ACC112 (cell line): Measurements from ENCODE around the gene CAMSAP3.
A peak's percentile ranks its signal among the peaks of the same experiment; 100 is the strongest.

Experiments used
- H2AFZ ChIP-seq: fragments of 200-600 bp; sonication (generic); one replicate; pipeline ENCODE4 v1.6.0; 2017; ENCODE audit warnings: antibody characterized with exemption, low read length; ENCODE audit not compliant: unreplicated experiment
- H3K27ac ChIP-seq: fragments of 200-600 bp; sonication (generic); 2 replicates; pipeline ENCODE4 v1.5.1; 2014; ENCODE audit warnings: low read depth, mild to moderate bottlenecking, antibody characterized with exemption, low read length, moderate library complexity
- H3K27me3 ChIP-seq: fragments of 200-600 bp; sonication (generic); 2 replicates; pipeline ENCODE4 v1.6.1; 2014; ENCODE audit warnings: mild to moderate bottlenecking, antibody characterized with exemption, low read length, moderate library complexity, mixed read lengths; ENCODE audit not compliant: insufficient read depth
- H3K36me3 ChIP-seq: fragments of 200-600 bp; sonication (generic); 2 replicates; pipeline ENCODE4 v1.6.1; 2016; ENCODE audit warnings: mild to moderate bottlenecking, antibody characterized with exemption, low read length, moderate library complexity, mixed read lengths; ENCODE audit not compliant: insufficient read depth
- H3K4me1 ChIP-seq: fragments of 200-600 bp; sonication (generic); one replicate; pipeline ENCODE4 v1.6.1; 2016; ENCODE audit warnings: low read length, mixed read lengths; ENCODE audit not compliant: insufficient read depth, unreplicated experiment, control insufficient read depth
- H3K4me3 ChIP-seq: fragments of 200-600 bp; sonication (generic); 2 replicates; pipeline ENCODE4 v1.5.1; 2014; ENCODE audit warnings: mild to moderate bottlenecking, low read depth, low read length
- H3K79me2 ChIP-seq: fragments of 200-600 bp; sonication (generic); one replicate; pipeline ENCODE4 v1.6.0; 2016; ENCODE audit warnings: low read length; ENCODE audit not compliant: control insufficient read depth, unreplicated experiment, insufficient read depth

The CAMSAP3 gene

GRCh38 chr19:7652061-7652641 lies 56.5 kb downstream of the CAMSAP3 start:
- no peaks in the 10 kb centered on the region for H3K27me3 ChIP-seq
- H3K79me2 ChIP-seq = no peaks in the 10 kb centered on the region
- peak overlapping the region; percentile 60 for H3K4me3 ChIP-seq
- H3K36me3 ChIP-seq = no peaks in the 10 kb centered on the region
- no peaks in the 10 kb centered on the region for H3K4me1 ChIP-seq
- H2AFZ ChIP-seq = no peak overlapping the region
- no peak overlapping the region for H3K27ac ChIP-seq

- Histone ChIP-seq H2AFZ (no peak overlapping the region), H3K79me2 (no peaks in the 10 kb centered on the region), H3K36me3 (no peaks in the 10 kb centered on the region), H3K4me1 (no peaks in the 10 kb centered on the region), H3K4me3 (no peak overlapping the region), H3K27ac (no peak overlapping the region), H3K27me3 (no peaks in the 10 kb centered on the region)
These were observed 58.7 kb downstream of the CAMSAP3 start for GRCh38 chr19:7654401-7654800.

GRCh38 chr19:7655581-7655980 lies 59.9 kb downstream of the CAMSAP3 start:
- Histone ChIP-seq H2AFZ (no peak overlapping the region), H3K4me1 (no peaks in the 10 kb centered on the region), H3K27me3 (no peaks in the 10 kb centered on the region), H3K36me3 (no peaks in the 10 kb centered on the region), H3K4me3 (no peak overlapping the region), H3K79me2 (no peaks in the 10 kb centered on the region), H3K27ac (no peak overlapping the region)

GRCh38 chr19:7657131-7657751 lies 61.6 kb downstream of the CAMSAP3 start:
- H3K36me3 ChIP-seq = no peaks in the 10 kb centered on the region
- H2AFZ ChIP-seq = no peak overlapping the region
- H3K4me1 ChIP-seq = no peaks in the 10 kb centered on the region
- H3K27ac ChIP-seq = no peak overlapping the region
- no peaks in the 10 kb centered on the region for H3K79me2 ChIP-seq
- peaks cover 11% of the 10 kb centered on the region; the same call in 1 of the 2 replicates for H3K27me3 ChIP-seq
- H3K4me3 ChIP-seq = no peak overlapping the region

GRCh38 chr19:7658219-7658686 lies 62.6 kb downstream of the CAMSAP3 start:
- H3K36me3 ChIP-seq = no peaks in the 10 kb centered on the region
- H3K79me2 ChIP-seq = no peaks in the 10 kb centered on the region
- H3K4me3 ChIP-seq = no peak overlapping the region
- H2AFZ ChIP-seq = no peak overlapping the region
- no peaks in the 10 kb centered on the region for H3K4me1 ChIP-seq
- H3K27me3 ChIP-seq = peaks cover 11% of the 10 kb centered on the region; the same call in 1 of the 2 replicates
- H3K27ac ChIP-seq = no peak overlapping the region

GRCh38 chr19:7661744-7662538 lies 66.3 kb downstream of the CAMSAP3 start:
- no peak overlapping the region for H3K27ac ChIP-seq
- H3K79me2 ChIP-seq = no peaks in the 10 kb centered on the region
- H3K4me3 ChIP-seq = no peak overlapping the region
- no peaks in the 10 kb centered on the region for H3K36me3 ChIP-seq
- no peak overlapping the region for H2AFZ ChIP-seq
- peaks cover 11% of the 10 kb centered on the region; the same call in 1 of the 2 replicates for H3K27me3 ChIP-seq
- no peaks in the 10 kb centered on the region for H3K4me1 ChIP-seq

- Histone ChIP-seq H3K27me3 (peaks cover 11% of the 10 kb centered on the region; the same call in 1 of the 2 replicates), H2AFZ (no peak overlapping the region), H3K4me3 (no peak overlapping the region), H3K79me2 (no peaks in the 10 kb centered on the region), H3K36me3 (no peaks in the 10 kb centered on the region), H3K27ac (no peak overlapping the region), H3K4me1 (no peaks in the 10 kb centered on the region)
These were observed 67.0 kb downstream of the CAMSAP3 start for GRCh38 chr19:7662657-7663056.

- Histone ChIP-seq H3K27ac (no peak overlapping the region), H3K4me3 (no peak overlapping the region), H2AFZ (no peak overlapping the region), H3K36me3 (no peaks in the 10 kb centered on the region), H3K79me2 (no peaks in the 10 kb centered on the region), H3K27me3 (peaks cover 12% of the 10 kb centered on the region), H3K4me1 (no peaks in the 10 kb centered on the region)
These were observed 68.0 kb downstream of the CAMSAP3 start for GRCh38 chr19:7663706-7664105.

GRCh38 chr19:7665076-7665475 lies 69.4 kb downstream of the CAMSAP3 start:
- no peaks in the 10 kb centered on the region for H3K36me3 ChIP-seq
- H3K27ac ChIP-seq = no peak overlapping the region

More at GRCh38 chr19:7665076-7665475, 69.4 kb downstream of the CAMSAP3 start:
- no peak overlapping the region for H2AFZ ChIP-seq
- peaks cover 23% of the 10 kb centered on the region for H3K27me3 ChIP-seq
- H3K4me1 ChIP-seq = no peaks in the 10 kb centered on the region
- no peak overlapping the region for H3K4me3 ChIP-seq
- no peaks in the 10 kb centered on the region for H3K79me2 ChIP-seq
